Tibial nerve (tissue), 4 donors: ENCODE measurements around the gene DDX59. TPM values are rescaled to one million over a fixed set of nuclear protein-coding genes. Genes with fewer than 3 reads are reported as not detected.

Source experiments
- DNase-seq, 2 donors: peaks; one replicate each; pipeline ENCODE4 v3.0.0-alpha.2; 2019; ENCODE audit warnings: low spot score in 2 of 2
- H3K27ac ChIP-seq, 4 donors: fragments of 200-600 bp; sonication (generic) in 3 of 4; one replicate each; pipeline ENCODE4 v1.5.1; 2017 to 2019; ENCODE audit warnings: mild to moderate bottlenecking in 1 of 4
- H3K27me3 ChIP-seq, 2 donors: fragments of 200-600 bp; sonication (generic) in 1 of 2; one replicate each; pipeline versions ENCODE4 v1.5.1 to v1.6.0; 2017 to 2019
- H3K36me3 ChIP-seq, 3 donors: fragments of 200-600 bp; sonication (generic); one replicate each; pipeline ENCODE4 v1.5.1; 2018 to 2019
- H3K4me1 ChIP-seq, 4 donors: fragments of 200-600 bp; sonication (generic) in 3 of 4; one replicate each; pipeline ENCODE4 v1.5.1; 2017 to 2019
- H3K4me3 ChIP-seq, 4 donors: fragments of 200-600 bp; sonication (generic) in 3 of 4; one replicate each; pipeline ENCODE4 v1.5.1; 2017 to 2019; ENCODE audit warnings: mild to moderate bottlenecking in 1 of 4, moderate library complexity in 1 of 4
- H3K9me3 ChIP-seq, 4 donors: fragments of 200-600 bp; sonication (generic) in 3 of 4; one replicate each; pipeline ENCODE4 v1.5.1; 2017 to 2019
- EP300 ChIP-seq, 2 donors: sonication (generic); formaldehyde crosslinking; IDR thresholded peaks; one replicate each; pipeline ENCODE4 v1.6.1; 2017; ENCODE audit warnings: antibody characterized with exemption in 2 of 2, mild to moderate bottlenecking in 1 of 2
- POLR2A ChIP-seq, 2 donors: fragments of 450-650 bp; IDR thresholded peaks; one replicate each; pipeline ENCODE4 v1.6.1; 2017; ENCODE audit warnings: antibody characterized with exemption in 2 of 2, mild to moderate bottlenecking in 2 of 2, moderate library complexity in 2 of 2
- WGBS, 2 donors: methylation state at CpG; one replicate each; pipeline ENCODE4 v1.1.5; 2018; 5-methylcytosine and 5-hydroxymethylcytosine counted together
- total RNA-seq, 4 donors: library from RNA; depleted of rRNA; stranded (reverse); fragments of >200 nt; gene quantifications; one replicate each; pipeline ENCODE4 v1.1.0, GENCODE V29; 2016
- TF ChIP-seq, protein P1 (sequence below), 5 experiments: fragments of 200-600 bp in 3 of 5; fragments of 450-650 bp in 2 of 5; sonication (generic) in 3 of 5; IDR thresholded peaks; one replicate each; pipeline ENCODE4 v1.5.1; 2016 to 2019; ENCODE audit warnings: antibody characterized with exemption in 5 of 5, mild to moderate bottlenecking in 3 of 5, moderate library complexity in 2 of 5

The DDX59 gene
- total RNA-seq, 4 donors from 2014 or later, result 11.4 to 31.5 (median 18.5) TPM

DNA sequence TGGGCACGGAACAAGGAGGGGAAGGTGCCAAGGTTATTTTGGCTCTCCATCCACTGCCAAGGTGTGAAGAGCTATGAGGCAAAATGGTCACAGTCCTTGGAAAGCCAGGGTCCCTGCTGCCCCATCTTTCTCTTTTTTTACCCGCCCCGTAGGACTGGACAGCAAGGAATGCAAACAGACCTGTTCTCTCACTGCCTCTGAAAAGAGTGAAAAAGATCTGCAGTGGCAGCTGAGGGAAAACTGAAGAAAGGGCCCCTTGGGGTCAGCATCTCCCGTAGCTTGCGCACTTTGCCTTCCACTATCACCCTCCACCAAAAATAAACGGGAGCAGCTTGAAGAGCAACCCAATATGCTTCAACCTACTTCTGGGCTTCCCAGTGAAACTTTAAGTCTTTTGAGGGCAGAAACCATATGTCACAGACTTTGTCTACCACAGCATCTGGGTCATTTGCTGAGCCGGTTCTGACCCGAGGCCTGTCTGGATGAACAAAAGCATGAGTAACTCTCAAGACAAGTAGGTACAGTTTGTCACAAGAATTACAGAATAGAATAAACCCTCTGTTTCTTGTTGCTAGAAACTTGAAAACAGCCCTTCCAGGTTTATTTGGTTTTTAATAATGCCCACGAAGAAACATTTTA is 39.7 kb downstream of the DDX59 start:
- TF ChIP-seq POLR2A (IDR thresholded peaks at IDR 0.05) (no peak), EP300 (IDR thresholded peaks at IDR 0.05) (no peak)
- TF ChIP-seq, protein P1, sequence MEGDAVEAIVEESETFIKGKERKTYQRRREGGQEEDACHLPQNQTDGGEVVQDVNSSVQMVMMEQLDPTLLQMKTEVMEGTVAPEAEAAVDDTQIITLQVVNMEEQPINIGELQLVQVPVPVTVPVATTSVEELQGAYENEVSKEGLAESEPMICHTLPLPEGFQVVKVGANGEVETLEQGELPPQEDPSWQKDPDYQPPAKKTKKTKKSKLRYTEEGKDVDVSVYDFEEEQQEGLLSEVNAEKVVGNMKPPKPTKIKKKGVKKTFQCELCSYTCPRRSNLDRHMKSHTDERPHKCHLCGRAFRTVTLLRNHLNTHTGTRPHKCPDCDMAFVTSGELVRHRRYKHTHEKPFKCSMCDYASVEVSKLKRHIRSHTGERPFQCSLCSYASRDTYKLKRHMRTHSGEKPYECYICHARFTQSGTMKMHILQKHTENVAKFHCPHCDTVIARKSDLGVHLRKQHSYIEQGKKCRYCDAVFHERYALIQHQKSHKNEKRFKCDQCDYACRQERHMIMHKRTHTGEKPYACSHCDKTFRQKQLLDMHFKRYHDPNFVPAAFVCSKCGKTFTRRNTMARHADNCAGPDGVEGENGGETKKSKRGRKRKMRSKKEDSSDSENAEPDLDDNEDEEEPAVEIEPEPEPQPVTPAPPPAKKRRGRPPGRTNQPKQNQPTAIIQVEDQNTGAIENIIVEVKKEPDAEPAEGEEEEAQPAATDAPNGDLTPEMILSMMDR (IDR thresholded peaks at IDR 0.05), result no peak
- DNase-seq, result no peak
- Histone ChIP-seq H3K36me3 (no peaks in the 10 kb centered on the region), H3K4me3 (no peak overlapping the region), H3K4me1 (peaks cover 0 to 6% (median 0%) of the 10 kb centered on the region in 4 donors), H3K27ac (no peak overlapping the region), H3K9me3 (no peaks in the 10 kb centered on the region), H3K27me3 (no peaks in the 10 kb centered on the region)
- WGBS, 2 donors, result 82 to 83% methylated on average over 9 of the region's 9 CpGs

- 71 to 84% methylated on average over 7 of the region's 7 CpGs for WGBS, 2 donors
- Histone ChIP-seq H3K9me3 (no peaks in the 10 kb centered on the region), H3K4me3 (no peak overlapping the region), H3K36me3 (no peaks in the 10 kb centered on the region), H3K4me1 (peaks cover 0 to 12% (median 0%) of the 10 kb centered on the region in 4 donors), H3K27ac (no peak overlapping the region), H3K27me3 (no peaks in the 10 kb centered on the region)
- TF ChIP-seq EP300 (IDR thresholded peaks at IDR 0.05), result no peak
- TF ChIP-seq, protein P1 (IDR thresholded peaks at IDR 0.05), result no peak
- no peak for TF ChIP-seq POLR2A (IDR thresholded peaks at IDR 0.05)
- no peak for DNase-seq
Observed at GRCh38 chr1:200628223-200628881, 41.4 kb downstream of the DDX59 start.

- Histone ChIP-seq H3K4me3 (no peak overlapping the region), H3K27ac (no peak overlapping the region), H3K27me3 (no peaks in the 10 kb centered on the region), H3K36me3 (no peaks in the 10 kb centered on the region), H3K9me3 (no peaks in the 10 kb centered on the region), H3K4me1 (peaks cover 0 to 12% (median 0%) of the 10 kb centered on the region in 4 donors)
- no peak for DNase-seq
- TF ChIP-seq, protein P1 (IDR thresholded peaks at IDR 0.05), result no peak
- no peak for TF ChIP-seq EP300 (IDR thresholded peaks at IDR 0.05)
- TF ChIP-seq POLR2A (IDR thresholded peaks at IDR 0.05), result no peak
- 69 to 83% methylated on average over 1 of the region's 1 CpG for WGBS, 2 donors
Observed at GRCh38 chr1:200627575-200628222, 42.0 kb downstream of the DDX59 start.

- TF ChIP-seq EP300 (IDR thresholded peaks at IDR 0.05) (no peak), POLR2A (IDR thresholded peaks at IDR 0.05) (no peak)
- TF ChIP-seq, protein P1 (IDR thresholded peaks at IDR 0.05), result no peak
- peaks cover 0 to 17% (median 0%) of the 10 kb centered on the region in 4 donors for H3K4me1 ChIP-seq
- no peaks in the 10 kb centered on the region for H3K9me3 ChIP-seq
- H3K27me3 ChIP-seq, result no peaks in the 10 kb centered on the region
- no peak overlapping the region for H3K4me3 ChIP-seq
- H3K36me3 ChIP-seq, result no peaks in the 10 kb centered on the region
- WGBS, 2 donors, result 69 to 76% methylated on average over 5 of the region's 5 CpGs
- H3K27ac ChIP-seq, result no peak overlapping the region
- no peak for DNase-seq
Observed at GRCh38 chr1:200626853-200627534, 42.7 kb downstream of the DDX59 start.
